Type B pancreatic cell (in vitro differentiated cells): ENCODE results near the gene PEX7. TPM values are rescaled to one million over a fixed set of nuclear protein-coding genes. Genes with fewer than 3 reads are reported as not detected.

Experiments
- DNase-seq: peaks from one replicate; pipeline ENCODE4 v3.0.0; 2021; ENCODE audit warnings: mixed read lengths; ENCODE audit not compliant: unreplicated experiment; ENCODE audit errors: extremely low spot score
- H3K27ac Mint-ChIP-seq: 2 replicates; pipeline ENCODE4 v1.8.0; 2021; ENCODE audit warnings: mild to moderate bottlenecking, mixed read lengths
- H3K27me3 Mint-ChIP-seq: 2 replicates; pipeline ENCODE4 v1.8.0; 2021; ENCODE audit warnings: mixed read lengths
- H3K36me3 Mint-ChIP-seq: 2 replicates; pipeline ENCODE4 v1.8.0; 2021; ENCODE audit warnings: mixed read lengths
- H3K4me1 Mint-ChIP-seq: one replicate; pipeline ENCODE4 v1.8.0; 2021; ENCODE audit warnings: mixed read lengths; ENCODE audit not compliant: unreplicated experiment
- H3K4me3 Mint-ChIP-seq: 2 replicates; pipeline ENCODE4 v1.8.0; 2021; ENCODE audit warnings: mild to moderate bottlenecking, mixed read lengths
- H3K9me3 Mint-ChIP-seq: 2 replicates; pipeline ENCODE4 v1.8.0; 2021; ENCODE audit warnings: mixed read lengths
- long read RNA-seq: library from polyadenylated mRNA; unstranded; transcript quantifications from one replicate; pipeline ENCODE4 v2.0.0, GENCODE V29; 2020
- total RNA-seq: library from RNA; stranded (reverse); gene quantifications from 2 replicates; pipeline ENCODE4 v1.2.1, GENCODE V29; 2021; ENCODE audit warnings: low replicate concordance
- TF ChIP-seq, protein P1 (sequence below): fragments of 200-600 bp; sonication (generic); conservative IDR thresholded peaks from 2 replicates; pipeline ENCODE4 v1.5.0; 2021; ENCODE audit warnings: antibody characterized with exemption, mild to moderate bottlenecking

PEX7 gene, protein sequence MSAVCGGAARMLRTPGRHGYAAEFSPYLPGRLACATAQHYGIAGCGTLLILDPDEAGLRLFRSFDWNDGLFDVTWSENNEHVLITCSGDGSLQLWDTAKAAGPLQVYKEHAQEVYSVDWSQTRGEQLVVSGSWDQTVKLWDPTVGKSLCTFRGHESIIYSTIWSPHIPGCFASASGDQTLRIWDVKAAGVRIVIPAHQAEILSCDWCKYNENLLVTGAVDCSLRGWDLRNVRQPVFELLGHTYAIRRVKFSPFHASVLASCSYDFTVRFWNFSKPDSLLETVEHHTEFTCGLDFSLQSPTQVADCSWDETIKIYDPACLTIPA
- total RNA-seq = 5.4 and 7.1 TPM in 2 replicates
- long read RNA-seq = 0 reads

DNA sequence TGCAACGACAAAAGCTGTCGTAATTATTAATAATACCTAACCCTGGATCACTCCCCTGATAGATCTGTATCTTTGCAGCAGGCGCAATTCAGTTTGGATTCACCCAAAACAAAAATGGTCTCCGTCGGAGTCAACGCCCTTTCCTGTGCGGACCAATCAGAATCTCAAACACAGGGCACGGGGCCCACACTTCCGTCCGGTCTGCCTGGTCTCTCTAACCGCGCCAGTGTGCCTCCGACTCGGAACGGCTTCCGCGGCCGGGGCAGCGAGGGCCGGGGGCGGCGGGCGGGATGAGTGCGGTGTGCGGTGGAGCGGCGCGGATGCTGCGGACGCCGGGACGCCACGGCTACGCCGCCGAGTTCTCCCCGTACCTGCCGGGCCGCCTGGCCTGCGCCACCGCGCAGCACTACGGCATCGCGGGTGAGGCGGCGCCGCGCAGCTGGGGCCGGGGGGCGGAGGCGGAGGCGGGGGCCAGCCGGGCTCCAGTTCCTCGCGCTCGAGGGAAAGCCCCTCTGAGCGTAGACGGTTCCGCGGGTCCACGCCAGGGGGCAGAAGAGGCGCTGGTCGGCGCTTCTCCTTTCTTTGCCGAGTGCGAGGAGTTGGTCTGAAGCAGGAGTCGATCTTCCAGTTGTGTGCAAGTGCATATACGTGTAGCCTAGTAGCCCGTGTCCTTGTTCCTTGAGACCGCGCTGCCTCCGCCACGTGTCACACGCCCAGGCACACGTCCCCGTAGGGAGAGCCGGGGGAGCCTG, at the start of gene PEX7:
Gene PEX7, plus strand, starts transcription at position 217 of the 752 bp plus-strand sequence. Its CDS starts 74 bp downstream, at position 291.
- peak within 1 kb of the TSS; percentile 94 for H3K27ac Mint-ChIP-seq
- H3K4me1 Mint-ChIP-seq = peaks cover 6% of the 10 kb centered on the region
- TF ChIP-seq, protein P1, sequence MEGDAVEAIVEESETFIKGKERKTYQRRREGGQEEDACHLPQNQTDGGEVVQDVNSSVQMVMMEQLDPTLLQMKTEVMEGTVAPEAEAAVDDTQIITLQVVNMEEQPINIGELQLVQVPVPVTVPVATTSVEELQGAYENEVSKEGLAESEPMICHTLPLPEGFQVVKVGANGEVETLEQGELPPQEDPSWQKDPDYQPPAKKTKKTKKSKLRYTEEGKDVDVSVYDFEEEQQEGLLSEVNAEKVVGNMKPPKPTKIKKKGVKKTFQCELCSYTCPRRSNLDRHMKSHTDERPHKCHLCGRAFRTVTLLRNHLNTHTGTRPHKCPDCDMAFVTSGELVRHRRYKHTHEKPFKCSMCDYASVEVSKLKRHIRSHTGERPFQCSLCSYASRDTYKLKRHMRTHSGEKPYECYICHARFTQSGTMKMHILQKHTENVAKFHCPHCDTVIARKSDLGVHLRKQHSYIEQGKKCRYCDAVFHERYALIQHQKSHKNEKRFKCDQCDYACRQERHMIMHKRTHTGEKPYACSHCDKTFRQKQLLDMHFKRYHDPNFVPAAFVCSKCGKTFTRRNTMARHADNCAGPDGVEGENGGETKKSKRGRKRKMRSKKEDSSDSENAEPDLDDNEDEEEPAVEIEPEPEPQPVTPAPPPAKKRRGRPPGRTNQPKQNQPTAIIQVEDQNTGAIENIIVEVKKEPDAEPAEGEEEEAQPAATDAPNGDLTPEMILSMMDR = peak; percentile 87
- H3K36me3 Mint-ChIP-seq = peaks cover 20% of the 10 kb centered on the region
- peak; percentile 94 for DNase-seq
- peak within 1 kb of the TSS; percentile 94 for H3K4me3 Mint-ChIP-seq
- H3K27me3 Mint-ChIP-seq = peaks cover 2% of the 10 kb centered on the region
- no peaks in the 10 kb centered on the region for H3K9me3 Mint-ChIP-seq

DNA sequence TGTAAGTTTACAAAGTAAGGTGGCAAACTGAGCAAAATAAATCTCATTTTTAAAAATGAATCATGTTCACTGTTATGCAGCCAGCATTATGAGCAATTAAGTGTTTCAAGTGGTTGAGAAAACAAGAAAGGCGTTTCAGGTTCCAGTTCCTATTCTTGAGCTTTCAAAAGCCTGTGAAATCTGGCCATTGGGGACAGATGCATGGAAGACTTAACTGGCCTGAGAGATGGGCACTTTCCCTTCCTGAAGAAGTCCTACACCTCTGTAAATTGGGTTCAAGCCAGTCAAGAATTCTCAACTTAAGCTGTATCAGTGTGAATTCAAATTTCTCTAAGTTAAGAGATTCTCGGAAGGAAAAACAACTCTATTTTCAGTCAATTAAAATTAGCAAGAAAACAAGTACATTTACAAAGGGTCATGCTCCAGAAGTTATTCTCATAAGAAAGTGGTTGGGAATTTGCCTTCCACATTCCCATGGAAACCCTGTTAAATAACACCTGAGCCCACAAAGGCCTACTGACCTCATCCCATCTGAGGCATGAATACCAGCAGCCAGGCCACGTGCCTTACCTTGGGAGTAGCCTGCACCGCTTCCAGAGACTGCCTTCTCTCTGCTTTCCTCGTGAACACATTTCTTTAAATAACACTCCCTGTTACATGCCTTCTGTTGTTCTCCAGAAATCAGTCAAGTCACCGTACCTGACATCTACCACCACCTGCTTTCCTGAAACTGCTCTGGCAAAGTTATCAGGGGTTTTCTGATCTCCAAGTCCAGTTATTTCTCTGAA, 49.5 kb upstream of the PEX7 start:
- Mint-ChIP-seq H3K27ac (peak overlapping the region; percentile 32), H3K4me3 (no peak overlapping the region), H3K36me3 (no peaks in the 10 kb centered on the region), H3K9me3 (peaks cover 10% of the 10 kb centered on the region), H3K27me3 (no peaks in the 10 kb centered on the region), H3K4me1 (peaks cover 6% of the 10 kb centered on the region)
- no peak for DNase-seq
- TF ChIP-seq, protein P1 = no peak

DNA sequence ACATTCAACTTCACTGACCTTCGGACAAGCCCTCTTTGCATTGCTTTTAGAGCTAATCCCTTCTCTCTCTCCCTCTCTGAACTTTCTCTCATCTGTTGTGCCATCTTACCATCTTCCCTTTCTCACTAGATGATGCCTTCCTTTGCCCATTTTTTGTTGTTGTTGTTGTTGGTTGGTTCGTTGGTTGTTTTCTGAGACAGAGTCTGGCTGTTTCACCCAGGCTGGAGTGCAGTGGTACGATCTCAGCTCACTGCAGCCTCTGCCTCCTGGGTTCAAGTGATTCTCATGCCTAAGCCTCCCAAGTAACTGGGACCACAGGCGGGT, 49.0 kb upstream of the PEX7 start:
- Mint-ChIP-seq H3K27me3 (no peaks in the 10 kb centered on the region), H3K27ac (peak overlapping the region; percentile 32)

DNA sequence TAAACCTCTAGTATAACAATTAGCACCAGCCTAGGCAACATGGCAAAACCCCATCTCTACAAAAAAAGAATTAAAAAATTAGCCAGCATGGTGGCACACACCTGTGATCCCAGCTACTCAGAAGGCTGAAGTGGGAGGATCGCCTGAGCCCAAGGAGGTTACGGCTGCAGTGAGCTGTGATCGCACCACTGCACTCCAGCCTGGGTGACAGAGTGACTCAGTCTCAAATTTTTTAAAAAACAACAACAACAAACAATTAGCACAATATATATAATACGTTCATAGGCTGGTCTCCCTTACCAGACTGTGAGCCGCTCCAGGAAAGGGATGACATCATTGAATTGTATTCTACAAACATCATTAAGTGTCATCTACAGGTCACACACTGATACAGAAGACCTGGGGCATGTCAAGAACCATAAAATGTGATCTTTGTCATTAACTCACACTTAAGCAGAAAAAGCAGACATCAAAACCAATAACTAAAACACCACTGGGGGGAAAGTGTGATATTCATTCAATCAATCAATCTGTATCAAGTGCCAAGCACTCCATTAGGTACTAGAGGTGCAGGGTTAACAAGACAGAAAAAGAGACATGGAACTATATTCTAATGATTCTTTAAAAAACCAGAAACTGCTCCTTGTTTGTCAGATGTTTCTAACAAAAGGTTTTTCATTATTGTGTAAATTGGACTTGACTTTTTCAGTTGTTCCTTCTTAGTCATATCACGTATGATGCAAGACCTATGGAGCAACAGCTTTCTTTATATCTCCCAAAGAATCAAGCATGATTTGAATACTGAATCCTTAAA, 48.0 kb upstream of the PEX7 start:
- no peaks in the 10 kb centered on the region for H3K36me3 Mint-ChIP-seq
- peaks cover 6% of the 10 kb centered on the region for H3K4me1 Mint-ChIP-seq
- H3K27me3 Mint-ChIP-seq = no peaks in the 10 kb centered on the region
- H3K27ac Mint-ChIP-seq = peak overlapping the region; percentile 53
- peaks cover 5% of the 10 kb centered on the region for H3K9me3 Mint-ChIP-seq
- no peak for DNase-seq
- H3K4me3 Mint-ChIP-seq = no peak overlapping the region
- TF ChIP-seq, protein P1 = no peak

More for the DNA sequence above, 49.0 kb upstream of the PEX7 start:
- no peaks in the 10 kb centered on the region for H3K36me3 Mint-ChIP-seq
- TF ChIP-seq, protein P1 = no peak
- no peak overlapping the region for H3K4me3 Mint-ChIP-seq
- DNase-seq = no peak
- H3K9me3 Mint-ChIP-seq = peaks cover 10% of the 10 kb centered on the region
- H3K4me1 Mint-ChIP-seq = peaks cover 6% of the 10 kb centered on the region

DNA sequence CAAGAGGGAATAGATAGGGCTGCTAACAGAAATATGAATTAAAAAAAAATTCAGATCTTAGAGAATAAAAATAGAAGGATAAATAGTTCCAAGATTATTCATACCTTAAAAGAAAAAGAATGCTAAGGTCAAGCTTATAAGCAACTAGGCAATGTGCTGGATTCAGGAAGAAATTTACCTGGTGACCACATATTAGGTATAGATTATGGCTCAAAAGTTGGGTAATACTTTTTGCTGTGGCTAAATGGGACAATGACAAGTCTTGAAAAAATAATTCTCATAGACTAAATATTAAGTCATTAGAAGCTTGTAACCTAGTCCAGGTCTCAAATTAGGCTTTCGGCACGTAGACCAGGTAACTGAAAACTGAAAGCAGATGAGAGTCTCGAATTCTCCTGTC, 47.3 kb upstream of the PEX7 start:
- Mint-ChIP-seq H3K9me3 (peaks cover 5% of the 10 kb centered on the region), H3K4me1 (peaks cover 6% of the 10 kb centered on the region), H3K4me3 (no peak overlapping the region), H3K27me3 (no peaks in the 10 kb centered on the region), H3K36me3 (no peaks in the 10 kb centered on the region), H3K27ac (no peak overlapping the region)
- TF ChIP-seq, protein P1 = no peak
- DNase-seq = no peak
